ENCODE data around the gene HK1. TPM values are rescaled to one million over a fixed set of nuclear protein-coding genes. Genes with fewer than 3 reads are reported as not detected.

HK1 gene
- total RNA-seq, 1 donor from 2014 or later, result 110 TPM

DNA sequence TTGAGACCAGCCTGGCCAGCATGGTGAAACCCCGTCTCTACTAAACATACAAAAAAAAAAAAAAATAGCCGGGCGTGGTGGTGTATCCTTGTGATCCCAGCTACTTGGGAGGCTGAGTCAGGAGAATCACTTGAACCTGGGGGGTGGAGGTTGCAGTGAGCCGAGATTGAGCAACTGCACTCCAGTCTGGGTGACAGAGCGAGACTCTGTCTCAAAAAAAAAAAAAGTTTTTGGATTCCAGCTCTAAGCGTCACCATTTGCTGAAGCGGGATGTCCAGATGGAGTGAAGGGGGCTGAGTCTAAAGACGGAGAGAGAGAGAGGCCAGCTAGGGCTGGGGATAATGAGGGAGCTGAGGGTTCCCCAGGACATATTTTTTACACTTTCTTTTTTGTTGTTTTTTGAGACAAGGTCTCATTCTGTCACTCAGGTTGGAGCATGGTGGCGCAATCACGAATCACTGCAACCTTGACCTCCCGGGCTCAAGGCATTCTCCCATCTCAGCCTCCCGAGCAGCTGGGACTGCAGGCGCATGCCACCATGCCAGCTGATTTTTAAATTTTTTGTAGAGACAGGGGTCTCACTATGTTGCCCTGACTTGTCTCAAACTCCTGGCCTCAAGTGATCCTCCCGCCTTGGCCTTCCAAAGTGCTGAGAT, 9.4 kb upstream of the HK1 start:
- TF ChIP-seq, protein P1, sequence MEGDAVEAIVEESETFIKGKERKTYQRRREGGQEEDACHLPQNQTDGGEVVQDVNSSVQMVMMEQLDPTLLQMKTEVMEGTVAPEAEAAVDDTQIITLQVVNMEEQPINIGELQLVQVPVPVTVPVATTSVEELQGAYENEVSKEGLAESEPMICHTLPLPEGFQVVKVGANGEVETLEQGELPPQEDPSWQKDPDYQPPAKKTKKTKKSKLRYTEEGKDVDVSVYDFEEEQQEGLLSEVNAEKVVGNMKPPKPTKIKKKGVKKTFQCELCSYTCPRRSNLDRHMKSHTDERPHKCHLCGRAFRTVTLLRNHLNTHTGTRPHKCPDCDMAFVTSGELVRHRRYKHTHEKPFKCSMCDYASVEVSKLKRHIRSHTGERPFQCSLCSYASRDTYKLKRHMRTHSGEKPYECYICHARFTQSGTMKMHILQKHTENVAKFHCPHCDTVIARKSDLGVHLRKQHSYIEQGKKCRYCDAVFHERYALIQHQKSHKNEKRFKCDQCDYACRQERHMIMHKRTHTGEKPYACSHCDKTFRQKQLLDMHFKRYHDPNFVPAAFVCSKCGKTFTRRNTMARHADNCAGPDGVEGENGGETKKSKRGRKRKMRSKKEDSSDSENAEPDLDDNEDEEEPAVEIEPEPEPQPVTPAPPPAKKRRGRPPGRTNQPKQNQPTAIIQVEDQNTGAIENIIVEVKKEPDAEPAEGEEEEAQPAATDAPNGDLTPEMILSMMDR (IDR thresholded peaks at IDR 0.05), result no peak

GRCh38 chr10:69269761-69270160, 8.5 kb upstream of the HK1 start:
- H3K27ac Mint-ChIP-seq (ENCODE audit: unreplicated experiment), result no peak overlapping the region

More for the DNA sequence above, 9.4 kb upstream of the HK1 start:
- no peak overlapping the region for H3K27ac Mint-ChIP-seq (ENCODE audit: unreplicated experiment)
- H3K4me3 Mint-ChIP-seq (ENCODE audit: unreplicated experiment), result no peak overlapping the region
- peaks cover 2% of the 10 kb centered on the region for H3K4me1 Mint-ChIP-seq (ENCODE audit: low read depth)
- peaks cover 3% of the 10 kb centered on the region for H3K36me3 Mint-ChIP-seq (ENCODE audit: low read depth)
- H3K9me3 Mint-ChIP-seq (ENCODE audit: low read depth), result peaks cover 8% of the 10 kb centered on the region
- no peak for DNase-seq (ENCODE audit: low spot score)
- H3K27me3 Mint-ChIP-seq (ENCODE audit: low read depth), result peaks cover 3% of the 10 kb centered on the region

GRCh38 chr10:69270990-69271389, 7.3 kb upstream of the HK1 start:
- peaks cover 3% of the 10 kb centered on the region for H3K36me3 Mint-ChIP-seq (ENCODE audit: low read depth)
- no peak for DNase-seq (ENCODE audit: low spot score)
- H3K27me3 Mint-ChIP-seq (ENCODE audit: low read depth), result no peaks in the 10 kb centered on the region
- peaks cover 2% of the 10 kb centered on the region for H3K4me1 Mint-ChIP-seq (ENCODE audit: low read depth)
- TF ChIP-seq, protein P1 (IDR thresholded peaks at IDR 0.05), result no peak
- H3K4me3 Mint-ChIP-seq (ENCODE audit: unreplicated experiment), result no peak overlapping the region
- H3K27ac Mint-ChIP-seq (ENCODE audit: unreplicated experiment), result no peak overlapping the region
- H3K9me3 Mint-ChIP-seq (ENCODE audit: low read depth), result peaks cover 8% of the 10 kb centered on the region

More at GRCh38 chr10:69269761-69270160, 8.5 kb upstream of the HK1 start:
- H3K36me3 Mint-ChIP-seq (ENCODE audit: low read depth), result peaks cover 3% of the 10 kb centered on the region
- TF ChIP-seq, protein P1 (IDR thresholded peaks at IDR 0.05), result no peak
- peaks cover 2% of the 10 kb centered on the region for H3K4me1 Mint-ChIP-seq (ENCODE audit: low read depth)
- peaks cover 3% of the 10 kb centered on the region for H3K27me3 Mint-ChIP-seq (ENCODE audit: low read depth)
- H3K9me3 Mint-ChIP-seq (ENCODE audit: low read depth), result peaks cover 8% of the 10 kb centered on the region
- no peak for DNase-seq (ENCODE audit: low spot score)
- no peak overlapping the region for H3K4me3 Mint-ChIP-seq (ENCODE audit: unreplicated experiment)

DNA sequence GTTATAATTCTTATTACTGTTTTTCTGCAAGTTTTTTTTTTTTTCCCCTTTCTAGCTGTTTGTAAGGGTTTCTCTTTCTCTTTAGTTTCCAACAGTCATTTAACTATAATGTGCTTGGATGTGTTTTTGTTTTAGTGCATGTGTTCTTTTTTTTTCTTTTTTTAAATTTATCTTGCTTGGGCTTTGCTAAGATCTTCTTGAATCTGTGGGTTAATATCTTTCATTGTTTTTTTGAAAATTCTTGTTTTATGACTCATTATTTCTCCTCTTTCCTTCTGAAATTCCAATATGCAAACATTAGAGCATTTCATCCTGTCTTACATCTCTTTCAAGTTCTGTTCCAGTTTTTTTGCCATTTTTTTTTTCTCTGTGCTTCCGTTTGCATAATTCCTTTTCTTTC, 5.7 kb upstream of the HK1 start:
- Mint-ChIP-seq H3K4me3 (ENCODE audit: unreplicated experiment) (no peak overlapping the region), H3K4me1 (ENCODE audit: low read depth) (peaks cover 2% of the 10 kb centered on the region), H3K9me3 (ENCODE audit: low read depth) (peaks cover 8% of the 10 kb centered on the region), H3K36me3 (ENCODE audit: low read depth) (peaks cover 3% of the 10 kb centered on the region), H3K27ac (ENCODE audit: unreplicated experiment) (no peak overlapping the region), H3K27me3 (ENCODE audit: low read depth) (no peaks in the 10 kb centered on the region)
- TF ChIP-seq, protein P1 (IDR thresholded peaks at IDR 0.05), result no peak
- DNase-seq (ENCODE audit: low spot score), result no peak

DNA sequence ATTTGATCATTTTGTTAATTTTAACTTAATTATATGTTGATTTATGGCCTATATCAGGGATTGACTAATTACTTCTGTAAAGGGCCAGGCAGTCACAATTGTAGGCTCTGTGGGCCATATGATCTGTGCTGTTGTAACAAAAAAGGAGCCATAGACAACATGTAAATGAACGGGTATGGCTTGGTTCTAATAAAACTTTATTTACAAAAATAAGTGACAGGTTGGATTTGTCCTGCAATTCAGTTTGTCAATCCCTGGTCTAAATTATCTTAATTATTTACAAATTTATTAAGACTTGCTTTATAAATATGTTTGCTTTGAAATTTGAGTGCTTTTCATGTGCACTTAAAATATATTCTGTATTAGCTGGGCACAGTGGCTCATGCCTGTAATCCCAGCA, 2.9 kb upstream of the HK1 start:
- H3K9me3 Mint-ChIP-seq (ENCODE audit: low read depth), result peaks cover 8% of the 10 kb centered on the region
- TF ChIP-seq, protein P1 (IDR thresholded peaks at IDR 0.05), result no peak

More for the DNA sequence above, 2.9 kb upstream of the HK1 start:
- Mint-ChIP-seq H3K4me1 (ENCODE audit: low read depth) (peaks cover 18% of the 10 kb centered on the region), H3K36me3 (ENCODE audit: low read depth) (peaks cover 3% of the 10 kb centered on the region), H3K4me3 (ENCODE audit: unreplicated experiment) (no peak overlapping the region), H3K27ac (ENCODE audit: unreplicated experiment) (no peak overlapping the region), H3K27me3 (ENCODE audit: low read depth) (no peaks in the 10 kb centered on the region)
- no peak for DNase-seq (ENCODE audit: low spot score)

Measured in chondrocyte (in vitro differentiated cells).